Measurements from ENCODE around the gene LRP8.
"Not testable (repeated sequence)": the region's sequence is repeated elsewhere in the genome, so short reads cannot be mapped to it uniquely, and the experiment has no call there.

LRP8 gene

DNA sequence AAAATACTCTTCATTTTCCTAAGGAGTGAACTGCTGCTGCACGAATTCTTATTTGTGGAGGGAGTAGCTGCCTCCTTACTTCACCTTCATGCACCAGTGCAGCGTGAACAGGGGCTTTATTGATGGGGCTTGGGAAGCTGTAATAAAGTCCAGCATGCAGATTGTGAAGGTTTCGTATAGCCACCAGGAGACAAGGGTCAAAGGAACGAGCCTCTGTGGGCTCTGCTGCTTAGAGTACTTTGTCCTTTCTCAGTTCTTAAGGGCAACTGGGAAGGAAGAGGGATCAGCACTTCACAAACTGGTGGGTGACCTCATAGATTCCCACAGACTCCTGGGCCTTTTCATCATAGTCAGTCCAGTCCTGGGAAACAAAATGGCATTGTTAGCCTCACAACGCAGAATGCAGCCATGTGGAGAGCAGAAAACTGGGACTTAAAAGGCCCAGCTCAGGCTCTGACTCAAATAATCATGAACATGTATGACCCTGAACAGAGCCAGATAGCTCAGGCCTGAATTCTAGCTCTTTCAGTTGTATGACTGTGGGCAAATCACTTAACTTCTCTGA lies 113.4 kb downstream of the LRP8 start:
- no peak for TF ChIP-seq ZFX (IDR thresholded peaks at IDR 0.05)
- TF ChIP-seq, protein P1, sequence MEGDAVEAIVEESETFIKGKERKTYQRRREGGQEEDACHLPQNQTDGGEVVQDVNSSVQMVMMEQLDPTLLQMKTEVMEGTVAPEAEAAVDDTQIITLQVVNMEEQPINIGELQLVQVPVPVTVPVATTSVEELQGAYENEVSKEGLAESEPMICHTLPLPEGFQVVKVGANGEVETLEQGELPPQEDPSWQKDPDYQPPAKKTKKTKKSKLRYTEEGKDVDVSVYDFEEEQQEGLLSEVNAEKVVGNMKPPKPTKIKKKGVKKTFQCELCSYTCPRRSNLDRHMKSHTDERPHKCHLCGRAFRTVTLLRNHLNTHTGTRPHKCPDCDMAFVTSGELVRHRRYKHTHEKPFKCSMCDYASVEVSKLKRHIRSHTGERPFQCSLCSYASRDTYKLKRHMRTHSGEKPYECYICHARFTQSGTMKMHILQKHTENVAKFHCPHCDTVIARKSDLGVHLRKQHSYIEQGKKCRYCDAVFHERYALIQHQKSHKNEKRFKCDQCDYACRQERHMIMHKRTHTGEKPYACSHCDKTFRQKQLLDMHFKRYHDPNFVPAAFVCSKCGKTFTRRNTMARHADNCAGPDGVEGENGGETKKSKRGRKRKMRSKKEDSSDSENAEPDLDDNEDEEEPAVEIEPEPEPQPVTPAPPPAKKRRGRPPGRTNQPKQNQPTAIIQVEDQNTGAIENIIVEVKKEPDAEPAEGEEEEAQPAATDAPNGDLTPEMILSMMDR (conservative IDR thresholded peaks at IDR 0.05): no peak
- no peak overlapping the region for H3K27ac ChIP-seq

DNA sequence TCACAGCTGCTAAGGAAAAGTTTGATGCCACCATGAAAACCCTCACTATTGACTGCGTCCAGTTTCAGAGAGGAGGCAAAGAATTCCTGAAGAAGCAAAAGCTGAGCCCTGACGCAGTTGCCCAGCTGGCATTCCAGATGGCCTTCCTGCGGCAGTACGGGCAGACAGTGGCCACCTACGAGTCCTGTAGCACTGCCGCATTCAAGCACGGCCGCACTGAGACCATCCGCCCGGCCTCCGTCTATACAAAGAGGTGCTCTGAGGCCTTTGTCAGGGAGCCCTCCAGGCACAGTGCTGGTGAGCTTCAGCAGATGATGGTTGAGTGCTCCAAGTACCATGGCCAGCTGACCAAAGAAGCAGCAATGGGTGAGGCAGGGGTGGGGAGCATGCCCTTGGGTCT lies 116.9 kb downstream of the LRP8 start:
- no peak for TF ChIP-seq ZFX (IDR thresholded peaks at IDR 0.05)
- TF ChIP-seq, protein P1 (conservative IDR thresholded peaks at IDR 0.05): no peak
- no peak overlapping the region for H3K27ac ChIP-seq

DNA sequence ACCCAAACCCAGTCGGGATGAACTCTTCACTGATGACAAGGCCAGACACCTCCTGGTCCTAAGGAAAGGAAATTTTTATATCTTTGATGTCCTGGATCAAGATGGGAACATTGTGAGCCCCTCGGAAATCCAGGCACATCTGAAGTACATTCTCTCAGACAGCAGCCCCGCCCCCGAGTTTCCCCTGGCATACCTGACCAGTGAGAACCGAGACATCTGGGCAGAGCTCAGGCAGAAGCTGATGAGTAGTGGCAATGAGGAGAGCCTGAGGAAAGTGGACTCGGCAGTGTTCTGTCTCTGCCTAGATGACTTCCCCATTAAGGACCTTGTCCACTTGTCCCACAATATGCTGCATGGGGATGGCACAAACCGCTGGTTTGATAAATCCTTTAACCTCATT lies 117.5 kb downstream of the LRP8 start:
- H3K27ac ChIP-seq: no peak overlapping the region
- TF ChIP-seq ZFX (IDR thresholded peaks at IDR 0.05): no peak
- TF ChIP-seq, protein P1 (conservative IDR thresholded peaks at IDR 0.05): no peak

DNA sequence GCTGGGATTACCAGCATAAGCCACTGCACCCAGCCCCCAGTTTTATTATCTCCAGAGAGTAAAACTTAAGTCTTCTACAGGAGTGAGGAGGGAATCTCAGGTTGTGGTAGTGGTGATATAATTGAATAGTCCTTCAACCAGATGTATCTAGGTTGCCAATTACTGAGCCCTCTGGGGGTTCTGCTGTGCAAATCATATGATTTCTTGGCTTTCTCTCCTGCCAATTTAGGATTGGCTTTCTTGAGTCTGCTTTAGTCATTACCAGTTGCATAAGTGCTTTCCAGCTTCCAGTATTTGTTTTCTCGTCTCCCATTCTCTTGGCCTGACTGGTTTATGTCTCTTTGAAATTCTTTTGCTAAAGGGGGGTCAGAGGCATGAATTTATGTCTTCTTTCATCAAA lies 120.1 kb downstream of the LRP8 start:
- no peak overlapping the region for H3K27ac ChIP-seq
- TF ChIP-seq, protein P1 (conservative IDR thresholded peaks at IDR 0.05): no peak
- TF ChIP-seq ZFX (IDR thresholded peaks at IDR 0.05): no peak

DNA sequence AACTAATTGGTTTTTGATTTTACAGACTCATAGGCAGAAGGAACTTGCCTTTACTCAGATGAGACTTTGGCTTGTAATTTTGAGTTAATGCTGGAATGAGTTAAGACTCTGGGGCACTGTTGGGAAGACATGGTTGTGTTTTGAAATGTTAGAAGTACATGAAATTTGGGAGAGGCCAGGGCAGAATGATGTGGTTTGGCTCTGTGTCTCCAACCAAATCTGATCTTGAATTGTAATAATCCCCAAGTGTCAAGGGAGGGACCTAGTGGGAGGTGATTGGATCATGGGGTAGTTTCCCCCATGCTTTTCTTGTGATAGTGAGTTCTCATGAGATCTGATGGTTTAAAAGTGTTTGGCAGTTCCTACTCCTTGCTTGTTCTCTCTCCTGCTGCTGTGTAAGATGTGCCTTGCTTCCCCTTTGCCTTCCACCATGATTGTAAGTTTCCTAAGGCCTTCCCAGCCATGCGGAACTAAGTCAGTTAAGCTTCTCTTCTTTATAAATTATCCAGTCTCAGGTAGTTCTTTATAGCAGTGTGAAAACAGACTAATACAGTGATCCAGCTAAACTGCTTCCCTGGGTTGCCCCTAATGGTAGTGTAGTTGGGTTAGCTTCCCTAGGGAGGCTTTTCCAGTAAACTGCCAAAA lies 121.0 kb downstream of the LRP8 start:
- H3K27ac ChIP-seq: no peak overlapping the region
- no peak for TF ChIP-seq ZFX (IDR thresholded peaks at IDR 0.05)
- TF ChIP-seq, protein P1 (conservative IDR thresholded peaks at IDR 0.05): no peak

DNA sequence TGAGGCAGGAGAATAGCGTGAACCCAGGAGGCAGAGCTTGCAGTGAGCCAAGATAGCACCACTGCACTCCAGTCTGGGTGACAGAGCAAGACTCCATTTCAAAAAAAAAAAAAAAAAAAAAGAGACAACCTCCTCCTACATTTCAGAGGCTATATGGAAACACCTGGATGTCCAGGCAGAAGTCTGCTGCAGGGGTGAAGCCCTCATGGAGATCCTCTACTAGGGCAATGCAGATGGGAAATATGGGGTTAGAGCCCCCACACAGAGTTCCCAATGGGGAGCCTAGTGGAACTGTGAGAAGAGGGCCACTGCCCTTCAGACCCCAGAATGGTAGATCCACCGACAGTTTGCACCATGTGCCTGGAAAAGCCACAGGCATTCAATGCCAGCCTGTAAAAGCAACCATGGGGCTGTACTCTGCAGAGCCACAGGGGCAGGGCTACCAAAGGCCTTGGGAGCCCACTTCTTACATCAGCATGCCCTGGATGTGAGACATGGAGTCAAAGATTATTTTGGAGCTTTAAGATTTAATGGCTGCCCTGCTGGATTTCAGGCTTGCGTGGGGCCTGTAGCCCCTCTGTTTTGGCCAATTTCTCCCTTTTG lies 121.7 kb downstream of the LRP8 start:
- not testable (repeated sequence) for H3K27ac ChIP-seq

DNA sequence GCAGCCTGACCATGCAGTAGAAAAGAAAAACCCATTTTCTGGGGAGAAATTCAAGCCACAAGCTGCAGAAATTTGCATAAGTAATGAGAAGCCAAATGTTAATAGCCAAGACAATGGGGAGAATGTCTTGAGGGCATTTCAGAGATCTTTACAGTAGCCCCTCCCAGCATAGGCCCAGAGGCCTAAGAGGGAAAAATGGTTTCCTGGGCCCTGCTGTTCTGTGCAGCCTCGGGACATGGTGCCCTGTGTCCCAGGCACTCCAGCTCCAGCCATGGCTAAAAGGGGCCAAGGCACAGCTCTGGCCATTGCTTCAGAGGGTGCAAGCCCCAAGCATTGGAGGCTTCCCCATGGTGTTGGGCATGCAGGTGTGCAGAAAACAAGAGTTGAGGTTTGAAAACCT lies 122.4 kb downstream of the LRP8 start:
- H3K27ac ChIP-seq: not testable (repeated sequence)

DNA sequence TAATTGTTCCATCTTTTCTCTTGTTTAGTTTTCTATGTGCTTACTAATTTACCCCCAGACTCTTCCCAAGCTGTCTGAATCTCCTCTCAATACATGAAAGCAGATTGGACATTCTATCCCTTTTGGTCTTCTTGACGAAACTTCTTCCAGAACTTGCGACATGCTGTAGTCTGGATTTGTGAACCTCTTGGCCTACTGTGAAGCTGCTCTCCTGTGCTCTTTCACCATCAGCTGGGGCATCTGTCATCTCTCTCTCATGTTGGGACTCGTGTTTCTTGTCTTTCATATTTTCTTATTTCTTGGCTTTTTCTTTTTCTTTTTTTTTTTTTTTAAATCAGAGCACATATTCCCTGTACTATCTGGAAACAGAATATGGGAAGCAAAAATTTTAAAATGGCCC lies 124.4 kb downstream of the LRP8 start:
- no peak for TF ChIP-seq ZFX (IDR thresholded peaks at IDR 0.05)
- TF ChIP-seq, protein P1 (conservative IDR thresholded peaks at IDR 0.05): no peak
- no peak overlapping the region for H3K27ac ChIP-seq
